ENCODE results near the gene TRIM50.

DNA sequence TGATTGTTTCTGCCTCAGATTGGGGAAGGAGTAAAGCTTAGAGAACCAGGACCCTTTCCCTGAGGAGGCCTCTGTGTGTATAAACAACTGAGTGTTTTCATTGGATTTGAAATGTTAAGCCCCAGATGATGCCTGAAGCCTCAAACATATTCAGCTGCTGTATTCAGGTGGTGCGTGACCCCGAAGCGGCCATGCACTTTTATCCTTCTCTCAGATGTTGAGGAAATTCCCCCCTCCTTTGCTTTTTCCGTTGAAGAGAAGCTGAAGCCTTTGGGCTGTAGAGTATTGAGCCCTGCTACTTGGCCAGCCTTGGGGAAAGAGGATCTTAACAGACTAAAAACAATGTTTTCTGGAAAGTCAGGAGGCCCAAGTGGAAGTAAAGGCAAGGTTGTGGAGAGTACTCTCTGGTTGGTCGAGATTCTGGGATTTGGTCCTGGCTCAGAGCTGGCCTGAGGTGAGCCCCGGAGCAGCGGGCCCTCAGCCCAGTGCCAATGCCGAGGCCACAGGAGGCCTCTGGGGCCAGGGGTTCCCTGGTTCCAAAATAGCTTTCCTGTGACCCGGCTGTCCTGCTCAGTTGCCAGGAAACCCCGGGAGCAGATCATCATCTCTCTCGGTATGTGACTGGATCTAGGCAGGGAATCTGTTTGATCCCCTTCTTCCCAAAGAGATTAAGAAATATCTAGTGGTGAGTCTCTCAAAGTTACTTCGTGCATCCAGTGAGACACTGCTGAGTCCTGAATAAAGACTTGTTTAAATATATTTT, 22.6 kb upstream of the TRIM50 start:
- TF ChIP-seq, protein P1, sequence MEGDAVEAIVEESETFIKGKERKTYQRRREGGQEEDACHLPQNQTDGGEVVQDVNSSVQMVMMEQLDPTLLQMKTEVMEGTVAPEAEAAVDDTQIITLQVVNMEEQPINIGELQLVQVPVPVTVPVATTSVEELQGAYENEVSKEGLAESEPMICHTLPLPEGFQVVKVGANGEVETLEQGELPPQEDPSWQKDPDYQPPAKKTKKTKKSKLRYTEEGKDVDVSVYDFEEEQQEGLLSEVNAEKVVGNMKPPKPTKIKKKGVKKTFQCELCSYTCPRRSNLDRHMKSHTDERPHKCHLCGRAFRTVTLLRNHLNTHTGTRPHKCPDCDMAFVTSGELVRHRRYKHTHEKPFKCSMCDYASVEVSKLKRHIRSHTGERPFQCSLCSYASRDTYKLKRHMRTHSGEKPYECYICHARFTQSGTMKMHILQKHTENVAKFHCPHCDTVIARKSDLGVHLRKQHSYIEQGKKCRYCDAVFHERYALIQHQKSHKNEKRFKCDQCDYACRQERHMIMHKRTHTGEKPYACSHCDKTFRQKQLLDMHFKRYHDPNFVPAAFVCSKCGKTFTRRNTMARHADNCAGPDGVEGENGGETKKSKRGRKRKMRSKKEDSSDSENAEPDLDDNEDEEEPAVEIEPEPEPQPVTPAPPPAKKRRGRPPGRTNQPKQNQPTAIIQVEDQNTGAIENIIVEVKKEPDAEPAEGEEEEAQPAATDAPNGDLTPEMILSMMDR (IDR thresholded peaks at IDR 0.05; ENCODE audit: low read depth, low read length, poor library complexity, severe bottlenecking), result no peak
- no peak for TF ChIP-seq EZH2phosphoT487 (IDR thresholded peaks at IDR 0.05; ENCODE audit: borderline replicate concordance, low read length)
